Peyer's patch (tissue), 4 donors: ENCODE results near the gene TRIML1.

Experiments
- POLR2A ChIP-seq, 2 donors: fragments of 450-650 bp; IDR thresholded peaks; one replicate each; pipeline ENCODE4 v1.5.1; 2017; ENCODE audit warnings: antibody characterized with exemption in 2 of 2, mild to moderate bottlenecking in 2 of 2, moderate library complexity in 2 of 2
- TF ChIP-seq, protein P1 (sequence below), 6 experiments: fragments of 450-650 bp in 4 of 6; fragments of 200-600 bp in 2 of 6; sonication (generic) in 1 of 6; IDR thresholded peaks; one replicate each; pipeline ENCODE4 v1.5.1; 2017 to 2019; ENCODE audit warnings: antibody characterized with exemption in 6 of 6, mild to moderate bottlenecking in 3 of 6, moderate library complexity in 1 of 6

DNA sequence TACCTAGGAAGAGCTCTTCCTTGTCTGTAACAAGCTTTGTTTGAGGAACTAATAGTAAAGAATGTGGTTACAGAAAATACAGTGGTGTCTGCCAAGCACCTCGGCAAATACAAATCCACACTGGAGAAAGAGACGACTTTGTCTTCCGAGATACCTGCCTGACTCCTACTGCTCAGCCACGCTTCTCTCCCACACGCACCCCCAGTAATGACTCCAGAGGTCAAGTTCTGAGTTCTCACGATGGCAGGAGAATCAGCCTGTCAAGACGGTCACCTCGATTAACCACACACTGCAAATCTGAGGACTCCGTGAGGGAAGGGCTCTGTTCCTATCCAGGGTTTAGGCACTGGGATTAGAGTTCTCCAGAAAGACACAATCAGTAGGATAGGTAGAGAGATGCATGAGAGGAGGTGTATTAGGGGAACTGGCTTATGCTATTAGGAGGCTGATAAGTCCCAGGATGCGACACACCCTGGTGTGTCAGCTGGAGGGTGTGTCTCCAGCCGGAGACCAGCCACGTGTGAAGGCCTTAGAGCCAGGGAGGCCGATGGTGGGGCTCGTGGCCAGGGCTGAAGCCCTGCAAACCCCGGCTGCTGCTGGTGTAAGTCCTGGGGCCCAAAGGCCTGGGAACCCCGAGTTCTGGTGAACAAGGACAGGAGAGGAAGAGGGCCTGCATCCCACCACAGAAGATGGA is 21.5 kb upstream of the TRIML1 start:
- TF ChIP-seq, protein P1, sequence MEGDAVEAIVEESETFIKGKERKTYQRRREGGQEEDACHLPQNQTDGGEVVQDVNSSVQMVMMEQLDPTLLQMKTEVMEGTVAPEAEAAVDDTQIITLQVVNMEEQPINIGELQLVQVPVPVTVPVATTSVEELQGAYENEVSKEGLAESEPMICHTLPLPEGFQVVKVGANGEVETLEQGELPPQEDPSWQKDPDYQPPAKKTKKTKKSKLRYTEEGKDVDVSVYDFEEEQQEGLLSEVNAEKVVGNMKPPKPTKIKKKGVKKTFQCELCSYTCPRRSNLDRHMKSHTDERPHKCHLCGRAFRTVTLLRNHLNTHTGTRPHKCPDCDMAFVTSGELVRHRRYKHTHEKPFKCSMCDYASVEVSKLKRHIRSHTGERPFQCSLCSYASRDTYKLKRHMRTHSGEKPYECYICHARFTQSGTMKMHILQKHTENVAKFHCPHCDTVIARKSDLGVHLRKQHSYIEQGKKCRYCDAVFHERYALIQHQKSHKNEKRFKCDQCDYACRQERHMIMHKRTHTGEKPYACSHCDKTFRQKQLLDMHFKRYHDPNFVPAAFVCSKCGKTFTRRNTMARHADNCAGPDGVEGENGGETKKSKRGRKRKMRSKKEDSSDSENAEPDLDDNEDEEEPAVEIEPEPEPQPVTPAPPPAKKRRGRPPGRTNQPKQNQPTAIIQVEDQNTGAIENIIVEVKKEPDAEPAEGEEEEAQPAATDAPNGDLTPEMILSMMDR (IDR thresholded peaks at IDR 0.05) = no peak
- TF ChIP-seq POLR2A (IDR thresholded peaks at IDR 0.05) = no peak
